IMR-90 (cell line): Measurements from ENCODE around the gene RASD2. TPM values are rescaled to one million over a fixed set of nuclear protein-coding genes. Genes with fewer than 3 reads are reported as not detected.

Experiments
- ATAC-seq: fragments of 200-7000 bp; cut with Tn5 transposase; 2 replicates; pipeline ENCODE4 v1.9.1; 2020; ENCODE audit warnings: low read depth, mild to moderate bottlenecking, moderate library complexity
- BruUV-seq: library from RNA; stranded (reverse); fragments of 400-500 nt; replicated peaks from 2 replicates; lab custom pipeline; 2021; lab: Mats Ljungman, UMichigan
- CTCF ChIA-PET: fragments of 300-600 bp; formaldehyde crosslinking; extraction: SDS; loops from one replicate; lab custom pipeline; 2021; ENCODE audit warnings: antibody characterized with exemption; lab: Yijun Ruan, JAX
- POLR2A ChIA-PET: fragments of 300-600 bp; sonication (Branson Sonifier 250); formaldehyde crosslinking; loops from one replicate; lab custom pipeline; 2022; ENCODE audit warnings: antibody characterized with exemption; ENCODE audit not compliant: unreplicated experiment; lab: Charles Lee
- DNase-seq: peaks from one replicate; pipeline ENCODE4 v3.0.0; 2013
- H2AFZ ChIP-seq: replicated peaks from 2 replicates; pipeline ENCODE3; 2013; ENCODE audit warnings: low read length, mild to moderate bottlenecking; ENCODE audit not compliant: poor library complexity
- H2AK5ac ChIP-seq: 2 replicates; pipeline ENCODE4 v1.6.1; 2013; ENCODE audit warnings: low read depth, low read length, inconsistent platforms
- H2AK9ac ChIP-seq: replicated peaks from 2 replicates; pipeline ENCODE3; 2013; ENCODE audit warnings: mild to moderate bottlenecking, low read depth, low read length, moderate library complexity; ENCODE audit not compliant: poor library complexity
- H2BK120ac ChIP-seq: 2 replicates; pipeline ENCODE4 v1.6.1; 2013; ENCODE audit warnings: low read depth, low read length, inconsistent platforms
- H2BK15ac ChIP-seq: 3 replicates; pipeline ENCODE4 v1.6.1; 2013; ENCODE audit warnings: low read depth, low read length, inconsistent platforms
- H2BK20ac ChIP-seq: 2 replicates; pipeline ENCODE4 v1.6.1; 2013; ENCODE audit warnings: low read depth, mild to moderate bottlenecking, inconsistent platforms, low read length, moderate library complexity
- H2BK5ac ChIP-seq: 2 replicates; pipeline ENCODE4 v1.6.1; 2013; ENCODE audit warnings: mild to moderate bottlenecking, low read depth, low read length, inconsistent platforms; ENCODE audit not compliant: poor library complexity, severe bottlenecking
- H3K14ac ChIP-seq: replicated peaks from 2 replicates; pipeline ENCODE4 v1.6.1; 2013; ENCODE audit warnings: low read depth, low read length, inconsistent platforms
- H3K18ac ChIP-seq: 2 replicates; pipeline ENCODE4 v1.6.1; 2013; ENCODE audit warnings: low read depth, low read length, control low read depth
- H3K23ac ChIP-seq: 2 replicates; pipeline ENCODE4 v1.6.1; 2013; ENCODE audit warnings: low read depth, low read length, inconsistent platforms
- H3K27ac ChIP-seq: 2 replicates; pipeline ENCODE4 v1.5.1; 2013; ENCODE audit warnings: mild to moderate bottlenecking, control low read depth, low read length; ENCODE audit not compliant: insufficient read depth
- H3K27me3 ChIP-seq: 2 replicates; pipeline ENCODE4 v1.6.1; 2013; ENCODE audit warnings: low read length; ENCODE audit not compliant: control insufficient read depth, insufficient read depth
- H3K36me3 ChIP-seq: 2 replicates; pipeline ENCODE4 v1.6.1; 2013; ENCODE audit warnings: low read length, mixed read lengths; ENCODE audit not compliant: control insufficient read depth, insufficient read depth
- H3K4ac ChIP-seq: 2 replicates; pipeline ENCODE4 v1.6.1; 2013; ENCODE audit warnings: low read depth, low read length, inconsistent platforms
- H3K4me1 ChIP-seq: 2 replicates; pipeline ENCODE4 v1.6.1; 2013; ENCODE audit warnings: low read length, mixed read lengths; ENCODE audit not compliant: control insufficient read depth, insufficient read depth
- H3K4me2 ChIP-seq: 2 replicates; pipeline ENCODE4 v1.6.1; 2013; ENCODE audit warnings: low read depth, mild to moderate bottlenecking, control low read depth, low read length, moderate library complexity
- H3K4me3 ChIP-seq: 2 replicates; pipeline ENCODE4 v1.5.1; 2013; ENCODE audit warnings: low read depth, mild to moderate bottlenecking, control low read depth, low read length, moderate library complexity; ENCODE audit not compliant: insufficient read depth
- H3K56ac ChIP-seq: 2 replicates; pipeline ENCODE4 v1.6.1; 2013; ENCODE audit warnings: low read length, inconsistent platforms; ENCODE audit not compliant: insufficient read depth; ENCODE audit errors: extremely low read depth
- H3K79me1 ChIP-seq, 2 experiments: 2 replicates each; pipeline ENCODE4 v1.6.1; 2013; ENCODE audit warnings: low read length in 2 of 2, inconsistent platforms in 1 of 2, low read depth in 1 of 2
- H3K9ac ChIP-seq: 2 replicates; pipeline ENCODE4 v1.6.1; 2013; ENCODE audit warnings: low read depth, low read length, control low read depth
- H3K9me1 ChIP-seq: 2 replicates; pipeline ENCODE4 v1.6.1; 2013; ENCODE audit warnings: low read length, inconsistent platforms; ENCODE audit not compliant: insufficient read depth
- H3K9me3 ChIP-seq: 2 replicates; pipeline ENCODE4 v1.6.1; 2013; ENCODE audit warnings: low read length; ENCODE audit not compliant: control insufficient read depth, insufficient read depth
- H4K20me1 ChIP-seq: 2 replicates; pipeline ENCODE4 v1.6.1; 2013; ENCODE audit warnings: low read length, inconsistent platforms; ENCODE audit not compliant: insufficient read depth
- H4K5ac ChIP-seq: 2 replicates; pipeline ENCODE4 v1.6.1; 2013; ENCODE audit warnings: mild to moderate bottlenecking, low read depth, low read length, control low read depth
- H4K8ac ChIP-seq, 2 experiments: 2 replicates each; pipeline ENCODE4 v1.6.1; 2013; ENCODE audit warnings: low read depth in 2 of 2, low read length in 2 of 2, control low read depth in 1 of 2, inconsistent platforms in 1 of 2
- H4K91ac ChIP-seq: 2 replicates; pipeline ENCODE4 v1.6.1; 2013; ENCODE audit warnings: low read depth, low read length, inconsistent platforms; ENCODE audit not compliant: insufficient read depth
- CEBPB ChIP-seq: IDR thresholded peaks from 2 replicates; pipeline ENCODE4 v1.6.1; 2012; ENCODE audit warnings: low read depth, low read length, improper control_type of control experiment
- CHD1 ChIP-seq: IDR thresholded peaks from 2 replicates; pipeline ENCODE4 v1.6.1; 2012; ENCODE audit warnings: low read depth, low read length, improper control_type of control experiment
- ELK1 ChIP-seq: fragments of 150-350 bp; IDR thresholded peaks from 2 replicates; pipeline ENCODE4 v1.6.1; 2016; ENCODE audit warnings: low read depth, mild to moderate bottlenecking, low read length, moderate library complexity, borderline replicate concordance
- FOS ChIP-seq: fragments of 150-350 bp; IDR thresholded peaks from 2 replicates; pipeline ENCODE4 v1.6.1; 2016; ENCODE audit warnings: low read depth, low read length
- MAFK ChIP-seq: IDR thresholded peaks from 2 replicates; pipeline ENCODE4 v1.6.1; 2012; ENCODE audit warnings: low read depth, low read length, improper control_type of control experiment
- MXI1 ChIP-seq: IDR thresholded peaks from 2 replicates; pipeline ENCODE4 v1.6.1; 2012; ENCODE audit warnings: low read depth, mild to moderate bottlenecking, low read length, moderate library complexity, borderline replicate concordance
- POLR2A ChIP-seq: IDR thresholded peaks from 2 replicates; pipeline ENCODE4 v1.6.1; 2012; ENCODE audit warnings: mild to moderate bottlenecking, low read depth, low read length
- RAD21 ChIP-seq: IDR thresholded peaks from 2 replicates; pipeline ENCODE4 v1.6.1; 2012; ENCODE audit warnings: low read length, improper control_type of control experiment
- RCOR1 ChIP-seq: IDR thresholded peaks from 2 replicates; pipeline ENCODE4 v1.6.1; 2012; ENCODE audit warnings: mild to moderate bottlenecking, low read length, improper control_type of control experiment; ENCODE audit not compliant: insufficient replicate concordance
- RFX5 ChIP-seq: IDR thresholded peaks from 2 replicates; pipeline ENCODE4 v1.8.0; 2012; ENCODE audit warnings: low read depth, mild to moderate bottlenecking, low read length, moderate library complexity
- WGBS, 2 experiments: methylation state at CpG; one replicate each; pipeline versions ENCODE4 v1.1.5 to v1.1.7; 2013; ENCODE audit warnings: missing lambda C conversion rate in 2 of 2; ENCODE audit not compliant: insufficient read length in 1 of 2; ENCODE audit errors: extremely low coverage in 2 of 2; 5-methylcytosine and 5-hydroxymethylcytosine counted together
- dilution Hi-C: fragments of 300-500 bp; cut with HindIII; formaldehyde crosslinking; loops from one replicate; pipeline ENCODE4 v1.14.3; 2018; ENCODE audit warnings: low sequenced_read_pairs; ENCODE audit not compliant: unreplicated experiment
- in situ Hi-C: fragments of 300-500 bp; cut with MboI; formaldehyde crosslinking; loops from 3 replicates; pipeline ENCODE4 v1.14.3; 2019; ENCODE audit warnings: low sequenced_read_pairs, inconsistent platforms, mixed read lengths
- intact Hi-C: fragments of 100-400 bp; cut with micrococcal nuclease; formaldehyde crosslinking; loops from 2 replicates; pipeline ENCODE4 v1.10.0; 2022
- polyA plus RNA-seq, 3 experiments: library from polyadenylated mRNA; depleted of rRNA; stranded (reverse); fragments of >200 nt; gene quantifications; 2 replicates each; pipeline ENCODE4 v1.2.3, GENCODE V29; 2012; ENCODE audit warnings: low replicate concordance in 1 of 3
- total RNA-seq: library from RNA; depleted of rRNA; stranded (reverse); fragments of >200 nt; gene quantifications from 2 replicates; pipeline ENCODE4 v1.2.3, GENCODE V29; 2012

RASD2 gene
- total and polyA plus RNA-seq, 2 of the 4 experiments (the other 2 are of a cell fraction), result under 0.01 to 0.32 TPM

DNA sequence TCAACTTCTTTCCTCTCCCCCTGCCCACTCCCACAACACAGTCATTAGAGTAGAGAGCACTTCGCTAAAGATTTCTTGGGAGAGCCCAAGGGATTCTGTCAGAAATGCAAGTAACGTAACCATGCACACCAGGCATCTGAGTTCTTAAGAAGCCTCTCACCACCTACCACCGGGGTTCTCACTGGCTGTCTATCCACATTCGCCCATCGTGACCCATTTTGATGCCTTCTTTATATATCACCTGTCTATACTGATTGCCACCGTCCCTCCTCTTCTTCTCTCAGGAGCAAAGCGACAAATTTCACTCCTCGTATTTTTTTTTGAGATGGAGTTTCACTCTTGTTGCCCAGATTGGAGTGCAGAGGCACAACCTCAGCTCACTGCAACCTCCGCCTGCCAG is 23.9 kb upstream of the RASD2 start:
- no peak overlapping the region for H3K4ac ChIP-seq
- H2BK120ac ChIP-seq, result no peak overlapping the region
- H4K20me1 ChIP-seq, result no peaks in the 10 kb centered on the region
- in situ Hi-C loops, result no loop called here
- no peak overlapping the region for H2AK9ac ChIP-seq
- no peak overlapping the region for H2BK20ac ChIP-seq
- no peak overlapping the region for H3K9ac ChIP-seq
- ATAC-seq, result no peak
- H3K36me3 ChIP-seq, result no peaks in the 10 kb centered on the region
- ChIA-PET POLR2A (no interaction called here), CTCF (interaction anchor here (0.7 to 1.4 kb wide), 2 partner anchors 35 to 163 kb away, joined by 4 to 6 read pairs; no protein-coding TSS in a partner anchor)
- TF ChIP-seq MXI1 (no peak), MAFK (no peak), ELK1 (no peak), POLR2A (no peak), CEBPB (no peak), RAD21 (no peak), RCOR1 (no peak), RFX5 (no peak), CHD1 (no peak), FOS (no peak)
- no peak overlapping the region for H3K4me3 ChIP-seq
- no peak overlapping the region for H3K23ac ChIP-seq
- H2AK5ac ChIP-seq, result no peak overlapping the region
- peaks cover 27% of the 10 kb centered on the region for H3K27me3 ChIP-seq
- H2BK5ac ChIP-seq, result no peak overlapping the region
- intact Hi-C loops, result no loop called here
- no peaks in the 10 kb centered on the region for H3K9me3 ChIP-seq
- H3K9me1 ChIP-seq, result no peaks in the 10 kb centered on the region
- no TSS peak for BruUV-seq
- no peak overlapping the region for H3K4me2 ChIP-seq
- H4K91ac ChIP-seq, result no peak overlapping the region
- H3K18ac ChIP-seq, result no peak overlapping the region
- no peak overlapping the region for H3K27ac ChIP-seq
- peaks cover 2% of the 10 kb centered on the region; the same call in 1 of the 2 replicates for H3K4me1 ChIP-seq
- dilution Hi-C loops, result no loop called here
- H4K5ac ChIP-seq, result no peak overlapping the region
- H3K14ac ChIP-seq, result no peak overlapping the region
- no peak overlapping the region for H3K56ac ChIP-seq
- 78% methylated on average over 5 of the region's 9 CpGs; no CpG with 5 or more reads in 1 of the 2 experiments for WGBS, 2 experiments
- no peaks in the 10 kb centered on the region for H3K79me1 ChIP-seq
- H2AFZ ChIP-seq, result no peak overlapping the region
- DNase-seq, result no peak
- no peak overlapping the region for H2BK15ac ChIP-seq
- no peak overlapping the region for H4K8ac ChIP-seq
